HuH-7.5 (cell line): ENCODE results near the gene POLR3B.
"Not testable (repeated sequence)": the region's sequence is repeated elsewhere in the genome, so short reads cannot be mapped to it uniquely, and the experiment has no call there.

Experiments used
- DNase-seq: peaks from one replicate; pipeline ENCODE4 v3.0.0; 2011; ENCODE audit warnings: low spot score

POLR3B gene

GRCh38 chr12:106357549-106358395 lies at the start of gene POLR3B:
POLR3B (plus strand) TSS chr12:106357748; CDS start chr12:106357880, 132 bp downstream.
- peak; percentile 85 for DNase-seq

GRCh38 chr12:106308121-106308520 lies 49.4 kb upstream of the POLR3B start:
- DNase-seq, result no peak

GRCh38 chr12:106308611-106309010 lies 48.9 kb upstream of the POLR3B start:
- DNase-seq, result no peak

GRCh38 chr12:106309671-106310505 lies 47.7 kb upstream of the POLR3B start:
- DNase-seq, result no peak

GRCh38 chr12:106310687-106311086 lies 46.9 kb upstream of the POLR3B start:
- DNase-seq, result no peak

- DNase-seq, result no peak
These were observed 46.4 kb upstream of the POLR3B start for GRCh38 chr12:106311139-106311538.

- DNase-seq, result not testable (repeated sequence)
These were observed 44.1 kb upstream of the POLR3B start for GRCh38 chr12:106313413-106313812.

GRCh38 chr12:106315523-106315922 lies 42.0 kb upstream of the POLR3B start:
- no peak for DNase-seq

GRCh38 chr12:106317406-106318082 lies 40.0 kb upstream of the POLR3B start:
- DNase-seq, result no peak

- DNase-seq, result no peak
These were observed 36.3 kb upstream of the POLR3B start for GRCh38 chr12:106321139-106321850.

GRCh38 chr12:106323537-106323936 lies 34.0 kb upstream of the POLR3B start:
- DNase-seq, result no peak

GRCh38 chr12:106327309-106327869 lies 30.2 kb upstream of the POLR3B start:
- DNase-seq, result no peak

GRCh38 chr12:106328735-106329134 lies 28.8 kb upstream of the POLR3B start:
- DNase-seq, result no peak

- no peak for DNase-seq
These were observed 28.1 kb upstream of the POLR3B start for GRCh38 chr12:106329231-106329982.

- DNase-seq, result no peak
These were observed 25.9 kb upstream of the POLR3B start for GRCh38 chr12:106331599-106331998.

- no peak for DNase-seq
These were observed 25.0 kb upstream of the POLR3B start for GRCh38 chr12:106332536-106332935.

- DNase-seq, result no peak
These were observed 24.5 kb upstream of the POLR3B start for GRCh38 chr12:106333010-106333409.

GRCh38 chr12:106333756-106334155 lies 23.8 kb upstream of the POLR3B start:
- no peak for DNase-seq

GRCh38 chr12:106341086-106341877 lies 16.3 kb upstream of the POLR3B start:
- no peak for DNase-seq
